ENCODE results near the gene MGST2. TPM values are rescaled to one million over a fixed set of nuclear protein-coding genes. Genes with fewer than 3 reads are reported as not detected.

The MGST2 gene
- total RNA-seq, 1 donor from 2014 or later = 17.6 TPM

GRCh38 chr4:139639654-139640053, 26.0 kb upstream of the MGST2 start:
- peaks cover 4% of the 10 kb centered on the region for H3K9me3 ChIP-seq (ENCODE audit: insufficient read depth, low read depth, low read length)
- peaks cover 19% of the 10 kb centered on the region for H3K9me3 Mint-ChIP-seq (ENCODE audit: unreplicated experiment)
- no peaks in the 10 kb centered on the region for H3K79me2 ChIP-seq (ENCODE audit: insufficient read depth, low read length)
- H3K27ac ChIP-seq (ENCODE audit: low read depth, low read length) = no peak overlapping the region
- H3K27me3 ChIP-seq (ENCODE audit: insufficient read depth, low read length) = no peaks in the 10 kb centered on the region
- H3K4me2 ChIP-seq (ENCODE audit: low read length) = no peak overlapping the region
- H4K20me1 ChIP-seq (ENCODE audit: insufficient read depth, low read length) = no peaks in the 10 kb centered on the region
- no peak overlapping the region for H3K9ac ChIP-seq (ENCODE audit: low read length)
- H2AFZ ChIP-seq (ENCODE audit: low read depth, low read length) = no peak overlapping the region
- H3K36me3 ChIP-seq (ENCODE audit: insufficient read depth, low read length) = no peaks in the 10 kb centered on the region
- FAIRE-seq (no peak), DNase-seq (ENCODE audit: low read depth) (no peak)
- no peak overlapping the region for H3K4me3 Mint-ChIP-seq (ENCODE audit: unreplicated experiment)
- H3K4me1 ChIP-seq (ENCODE audit: insufficient read depth, low read length) = peaks cover 10% of the 10 kb centered on the region
- H3K27me3 Mint-ChIP-seq (ENCODE audit: low read depth, unreplicated experiment) = peaks cover 8% of the 10 kb centered on the region
- TF ChIP-seq CTCF (IDR thresholded peaks at IDR 0.05; ENCODE audit: insufficient read depth, low read depth, low read length) (no peak), EZH2 (IDR thresholded peaks at IDR 0.05; ENCODE audit: insufficient read depth, low read length) (no peak)
- H3K36me3 Mint-ChIP-seq (ENCODE audit: low read depth, unreplicated experiment) = peaks cover 7% of the 10 kb centered on the region
- H3K4me1 Mint-ChIP-seq (ENCODE audit: low read depth, unreplicated experiment) = peaks cover 22% of the 10 kb centered on the region
- no peak overlapping the region for H3K4me3 ChIP-seq (ENCODE audit: insufficient read depth, low read depth, low read length)
- H3K27ac Mint-ChIP-seq (ENCODE audit: unreplicated experiment) = no peak overlapping the region

- Histone ChIP-seq H3K9ac (ENCODE audit: low read length) (no peak overlapping the region), H2AFZ (ENCODE audit: low read depth, low read length) (no peak overlapping the region), H3K9me3 (ENCODE audit: insufficient read depth, low read depth, low read length) (peaks cover 4% of the 10 kb centered on the region), H3K79me2 (ENCODE audit: insufficient read depth, low read length) (no peaks in the 10 kb centered on the region), H3K36me3 (ENCODE audit: insufficient read depth, low read length) (no peaks in the 10 kb centered on the region), H4K20me1 (ENCODE audit: insufficient read depth, low read length) (no peaks in the 10 kb centered on the region), H3K27me3 (ENCODE audit: insufficient read depth, low read length) (no peaks in the 10 kb centered on the region), H3K4me1 (ENCODE audit: insufficient read depth, low read length) (peaks cover 10% of the 10 kb centered on the region), H3K4me3 (ENCODE audit: insufficient read depth, low read depth, low read length) (no peak overlapping the region), H3K4me2 (ENCODE audit: low read length) (no peak overlapping the region), H3K27ac (ENCODE audit: low read depth, low read length) (no peak overlapping the region)
- Mint-ChIP-seq H3K4me3 (ENCODE audit: unreplicated experiment) (no peak overlapping the region), H3K36me3 (ENCODE audit: low read depth, unreplicated experiment) (peaks cover 7% of the 10 kb centered on the region), H3K9me3 (ENCODE audit: unreplicated experiment) (peaks cover 19% of the 10 kb centered on the region), H3K4me1 (ENCODE audit: low read depth, unreplicated experiment) (peaks cover 22% of the 10 kb centered on the region), H3K27me3 (ENCODE audit: low read depth, unreplicated experiment) (peaks cover 1% of the 10 kb centered on the region), H3K27ac (ENCODE audit: unreplicated experiment) (peak overlapping the region; percentile 79)
- FAIRE-seq (no peak), DNase-seq (ENCODE audit: low read depth) (peak; percentile 67)
- TF ChIP-seq CTCF (IDR thresholded peaks at IDR 0.05; ENCODE audit: insufficient read depth, low read depth, low read length) (no peak), EZH2 (IDR thresholded peaks at IDR 0.05; ENCODE audit: insufficient read depth, low read length) (no peak)
These were observed 24.4 kb upstream of the MGST2 start for GRCh38 chr4:139641218-139641617.

GRCh38 chr4:139642364-139642763, 23.3 kb upstream of the MGST2 start:
- peaks cover 10% of the 10 kb centered on the region for H3K4me1 ChIP-seq (ENCODE audit: insufficient read depth, low read length)
- FAIRE-seq (no peak), DNase-seq (ENCODE audit: low read depth) (peak; percentile 79)
- H3K27me3 ChIP-seq (ENCODE audit: insufficient read depth, low read length) = no peaks in the 10 kb centered on the region
- H3K36me3 ChIP-seq (ENCODE audit: insufficient read depth, low read length) = no peaks in the 10 kb centered on the region
- peaks cover 5% of the 10 kb centered on the region for H3K36me3 Mint-ChIP-seq (ENCODE audit: low read depth, unreplicated experiment)
- no peak overlapping the region for H3K9ac ChIP-seq (ENCODE audit: low read length)
- H3K79me2 ChIP-seq (ENCODE audit: insufficient read depth, low read length) = no peaks in the 10 kb centered on the region
- no peak for TF ChIP-seq EZH2 (IDR thresholded peaks at IDR 0.05; ENCODE audit: insufficient read depth, low read length)
- H3K4me3 Mint-ChIP-seq (ENCODE audit: unreplicated experiment) = no peak overlapping the region
- peak overlapping the region; percentile 10 for H3K4me2 ChIP-seq (ENCODE audit: low read length)
- no peak overlapping the region for H3K4me3 ChIP-seq (ENCODE audit: insufficient read depth, low read depth, low read length)
- peaks cover 18% of the 10 kb centered on the region for H3K9me3 Mint-ChIP-seq (ENCODE audit: unreplicated experiment)
- peaks cover 22% of the 10 kb centered on the region for H3K4me1 Mint-ChIP-seq (ENCODE audit: low read depth, unreplicated experiment)
- no peak overlapping the region for H3K27ac ChIP-seq (ENCODE audit: low read depth, low read length)
- no peaks in the 10 kb centered on the region for H3K27me3 Mint-ChIP-seq (ENCODE audit: low read depth, unreplicated experiment)
- peaks cover 4% of the 10 kb centered on the region for H3K9me3 ChIP-seq (ENCODE audit: insufficient read depth, low read depth, low read length)
- peak overlapping the region; percentile 68 for H3K27ac Mint-ChIP-seq (ENCODE audit: unreplicated experiment)
- H2AFZ ChIP-seq (ENCODE audit: low read depth, low read length) = no peak overlapping the region
- no peaks in the 10 kb centered on the region for H4K20me1 ChIP-seq (ENCODE audit: insufficient read depth, low read length)
